Erythroblast (primary cell): ENCODE data around the gene FREM3.

Experiments used
- GATA1 ChIP-seq: IDR thresholded peaks from 2 replicates; pipeline ENCODE4 v1.6.1; 2011; ENCODE audit warnings: low read depth, mild to moderate bottlenecking, control low read depth, low read length, moderate library complexity
- POLR2A ChIP-seq: IDR thresholded peaks from 2 replicates; pipeline ENCODE4 v1.6.1; 2011; ENCODE audit warnings: mild to moderate bottlenecking, low read length

- TF ChIP-seq POLR2A (no peak), GATA1 (no peak)
Measured at GRCh38 chr4:143587703-143588102, 112.8 kb downstream of the FREM3 start.
